ENCODE measurements around the gene PON1.

The PON1 gene

DNA sequence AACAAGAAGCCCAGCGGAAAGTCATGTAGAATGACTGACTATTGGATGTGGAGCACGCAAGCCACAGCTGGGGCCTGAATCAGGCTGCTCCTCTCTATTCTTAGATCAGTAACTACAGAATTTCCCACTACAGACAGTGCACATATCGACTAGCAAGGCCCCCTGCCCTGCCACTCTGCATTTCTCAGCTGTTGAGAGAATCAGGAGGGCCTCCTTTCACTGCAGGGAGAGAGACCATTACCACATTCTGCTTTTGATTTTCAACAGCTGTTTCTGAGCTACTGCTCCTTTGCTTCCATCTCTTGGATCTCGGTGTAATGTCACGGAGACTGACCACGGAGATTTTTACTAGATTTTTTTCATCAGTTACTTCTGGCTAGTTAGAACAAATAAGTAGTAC, 73.8 kb downstream of the PON1 start:
- DNase-seq = no peak

All from stimulated activated CD4-positive, alpha-beta T cell treated with anti-CD3 and anti-CD28 coated beads, Interleukin-4, amount 100 ng/mL, for 4 hours (primary cell).